Measurements from ENCODE around the gene JCAD. TPM values are rescaled to one million over a fixed set of nuclear protein-coding genes. Genes with fewer than 3 reads are reported as not detected.

The JCAD gene
- polyA plus RNA-seq, 1 donor from 2014 or later = 2.3 TPM

GRCh38 chr10:30050411-30050810 is 9.0 kb downstream of the JCAD start:
- H3K79me2 ChIP-seq (replicated peaks; ENCODE audit: insufficient read depth, low read length) = no peaks in the 10 kb centered on the region
- no peak overlapping the region for H3K9ac ChIP-seq (ENCODE audit: low read length)
- no peak overlapping the region for H2AFZ ChIP-seq (ENCODE audit: low read depth, low read length)
- H3K4me2 ChIP-seq (ENCODE audit: low read length) = no peak overlapping the region
- H3K9me2 ChIP-seq (ENCODE audit: insufficient read depth, low read length) = no peaks in the 10 kb centered on the region
- no peaks in the 10 kb centered on the region for H4K20me1 ChIP-seq (ENCODE audit: insufficient read depth)
- TF ChIP-seq MXI1 (conservative IDR thresholded peaks at IDR 0.05; ENCODE audit: poor library complexity, severe bottlenecking) (no peak), SMC3 (conservative IDR thresholded peaks at IDR 0.05; ENCODE audit: poor library complexity) (no peak), RAD21 (conservative IDR thresholded peaks at IDR 0.05) (no peak), POLR2AphosphoS5 (IDR thresholded peaks at IDR 0.05) (no peak), EP300 (conservative IDR thresholded peaks at IDR 0.05; ENCODE audit: poor library complexity, severe bottlenecking) (no peak), EZH2 (IDR thresholded peaks at IDR 0.05; ENCODE audit: borderline replicate concordance, insufficient read depth, low read length, poor library complexity, severe bottlenecking) (no peak), REST (IDR thresholded peaks at IDR 0.05; ENCODE audit: borderline replicate concordance) (no peak), CTCF (IDR thresholded peaks at IDR 0.05; ENCODE audit: poor library complexity, severe bottlenecking) (no peak), TAF1 (IDR thresholded peaks at IDR 0.05; ENCODE audit: low read depth) (no peak)
- no peaks in the 10 kb centered on the region for H3F3A ChIP-seq (ENCODE audit: insufficient read depth, low read length, poor library complexity, severe bottlenecking)
- no peak overlapping the region for H3K4me3 ChIP-seq (ENCODE audit: low read length)
- H3K36me3 ChIP-seq (ENCODE audit: insufficient read depth, low read length) = no peaks in the 10 kb centered on the region
- no peak overlapping the region for H3K27ac ChIP-seq (ENCODE audit: low read length)
- no peaks in the 10 kb centered on the region for H3K27me3 ChIP-seq (ENCODE audit: insufficient read depth, low read depth, low read length)
- no peaks in the 10 kb centered on the region for H3K9me3 ChIP-seq (ENCODE audit: low read length)

- Histone ChIP-seq H3K4me3 (ENCODE audit: low read length) (no peak overlapping the region), H3K9me2 (ENCODE audit: insufficient read depth, low read length) (no peaks in the 10 kb centered on the region), H3K79me2 (replicated peaks; ENCODE audit: insufficient read depth, low read length) (no peaks in the 10 kb centered on the region), H3K36me3 (ENCODE audit: insufficient read depth, low read length) (no peaks in the 10 kb centered on the region), H3K4me2 (ENCODE audit: low read length) (no peak overlapping the region), H3K9me3 (ENCODE audit: low read length) (no peaks in the 10 kb centered on the region), H3K9ac (ENCODE audit: low read length) (no peak overlapping the region), H3K27ac (ENCODE audit: low read length) (no peak overlapping the region), H2AFZ (ENCODE audit: low read depth, low read length) (no peak overlapping the region), H3F3A (ENCODE audit: insufficient read depth, low read length, poor library complexity, severe bottlenecking) (no peaks in the 10 kb centered on the region), H4K20me1 (ENCODE audit: insufficient read depth) (no peaks in the 10 kb centered on the region), H3K27me3 (ENCODE audit: insufficient read depth, low read depth, low read length) (no peaks in the 10 kb centered on the region)
- TF ChIP-seq CTCF (IDR thresholded peaks at IDR 0.05; ENCODE audit: poor library complexity, severe bottlenecking) (no peak), EZH2 (IDR thresholded peaks at IDR 0.05; ENCODE audit: borderline replicate concordance, insufficient read depth, low read length, poor library complexity, severe bottlenecking) (no peak), POLR2AphosphoS5 (IDR thresholded peaks at IDR 0.05) (no peak), EP300 (conservative IDR thresholded peaks at IDR 0.05; ENCODE audit: poor library complexity, severe bottlenecking) (no peak), MXI1 (conservative IDR thresholded peaks at IDR 0.05; ENCODE audit: poor library complexity, severe bottlenecking) (no peak), TAF1 (IDR thresholded peaks at IDR 0.05; ENCODE audit: low read depth) (no peak), SMC3 (conservative IDR thresholded peaks at IDR 0.05; ENCODE audit: poor library complexity) (no peak), REST (IDR thresholded peaks at IDR 0.05; ENCODE audit: borderline replicate concordance) (no peak), RAD21 (conservative IDR thresholded peaks at IDR 0.05) (no peak)
These were observed 10.4 kb downstream of the JCAD start for GRCh38 chr10:30048768-30049517.
